ENCODE data around the gene NOS3. TPM values are rescaled to one million over a fixed set of nuclear protein-coding genes. Genes with fewer than 3 reads are reported as not detected.
"Not testable (repeated sequence)": the region's sequence is repeated elsewhere in the genome, so short reads cannot be mapped to it uniquely, and the experiment has no call there.

NOS3 gene
- total and polyA plus RNA-seq, 10 donors, result 11.9 to 455 (median 164) TPM

GRCh38 chr7:151024435-151025056, 33.7 kb downstream of the NOS3 start, which contains the start of gene ATG9B:
ATG9B (minus strand) TSS chr7:151024494; CDS start chr7:151024423, 71 bp downstream.
- TF ChIP-seq POLR2A (IDR thresholded peaks at IDR 0.05), result no peak
- Histone ChIP-seq H3K4me1 (peaks cover 6 to 19% (median 18%) of the 10 kb centered on the region in 6 donors), H3K36me3 (no peaks in the 10 kb centered on the region), H3K27me3 (replicated peaks in 1 of 7) (peaks cover 0 to 42% (median 9%) of the 10 kb centered on the region in 7 donors), H3K27ac (no peak within 1 kb of the TSS), H3K9me3 (no peaks in the 10 kb centered on the region), H3K4me3 (no peak within 1 kb of the TSS)
- intact Hi-C loops (cut with DNase I; ENCODE audit: low total_unique reads), result no loop called here
- DNase-seq, result no peak
- 74 to 90% (median 78%) methylated on average over 4 of the region's 4 CpGs for WGBS, 5 donors

- Histone ChIP-seq H3K27ac (no peak overlapping the region), H3K9me3 (no peaks in the 10 kb centered on the region), H3K27me3 (replicated peaks in 1 of 7) (peaks cover 0 to 26% (median 0%) of the 10 kb centered on the region in 7 donors), H3K36me3 (peaks cover 0 to under 1% (median 0%) of the 10 kb centered on the region in 6 donors), H3K4me1 (peaks cover 6 to 33% (median 21%) of the 10 kb centered on the region in 6 donors), H3K4me3 (no peak overlapping the region)
- 71 to 89% (median 82%) methylated on average over 4 of the region's 4 CpGs for WGBS, 5 donors
- TF ChIP-seq POLR2A (IDR thresholded peaks at IDR 0.05) (no peak), POLR2AphosphoS5 (IDR thresholded peaks at IDR 0.05) (no peak), CTCF (IDR thresholded peaks at IDR 0.05 in 8 of 11, conservative IDR thresholded peaks at IDR 0.05 in 3 of 11) (no peak)
- DNase-seq, result no peak
- intact Hi-C loops (cut with DNase I; ENCODE audit: low total_unique reads), result no loop called here
These were observed 35.3 kb downstream of the NOS3 start for GRCh38 chr7:151025924-151026671.

GRCh38 chr7:151026771-151027727, 36.2 kb downstream of the NOS3 start:
- H3K9me3 ChIP-seq; H3K36me3 ChIP-seq; intact Hi-C loops (cut with DNase I; ENCODE audit: low total_unique reads); DNase-seq: not testable (repeated sequence)
- peaks cover 6 to 33% (median 21%) of the 10 kb centered on the region in 6 donors for H3K4me1 ChIP-seq
- H3K4me3 ChIP-seq, result peak overlapping the region in 3 of 8 donors; percentile 82 to 89 (median 82)
- 44 to 52% (median 48%) methylated on average over 19 of the region's 19 CpGs for WGBS, 5 donors
- H3K27me3 ChIP-seq (replicated peaks in 1 of 7), result peaks cover 0 to 21% (median 0%) of the 10 kb centered on the region in 7 donors
- peak overlapping the region in 6 of 8 donors; percentile 69 to 88 (median 86) for H3K27ac ChIP-seq

GRCh38 chr7:151027728-151028130, 36.9 kb downstream of the NOS3 start:
- H3K4me3 ChIP-seq, result peak overlapping the region; percentile 63 to 97 (median 80)
- H3K9me3 ChIP-seq; DNase-seq; intact Hi-C loops (cut with DNase I; ENCODE audit: low total_unique reads): not testable (repeated sequence)
- peaks cover 0 to 15% (median 0%) of the 10 kb centered on the region in 6 donors for H3K36me3 ChIP-seq
- H3K27me3 ChIP-seq (replicated peaks in 1 of 7), result peaks cover 0 to 15% (median 0%) of the 10 kb centered on the region in 7 donors
- WGBS, 5 donors, result 9 to 15% (median 10%) methylated on average over 16 of the region's 16 CpGs
- peaks cover 6 to 33% (median 21%) of the 10 kb centered on the region in 6 donors for H3K4me1 ChIP-seq
- peak overlapping the region in 7 of 8 donors; percentile 69 to 88 (median 84) for H3K27ac ChIP-seq

Data from spleen (tissue), 11 donors.